KOPT-K1 (cell line): Measurements from ENCODE around the gene CPLX3.
A peak's percentile ranks its signal among the peaks of the same experiment; 100 is the strongest.
"Not testable (repeated sequence)": the region's sequence is repeated elsewhere in the genome, so short reads cannot be mapped to it uniquely, and the experiment has no call there.

Experiments used
- H3K27ac ChIP-seq: fragments of 200-600 bp; sonication (generic); 2 replicates; pipeline ENCODE4 v1.5.1; 2016; ENCODE audit warnings: antibody characterized with exemption, mild to moderate bottlenecking, low read depth, low read length; ENCODE audit not compliant: poor library complexity, severe bottlenecking
- H3K36me3 ChIP-seq: fragments of 200-600 bp; sonication (generic); 2 replicates; pipeline ENCODE4 v1.5.1; 2017; ENCODE audit warnings: antibody characterized with exemption, mild to moderate bottlenecking, low read length, moderate library complexity; ENCODE audit not compliant: insufficient read depth
- H3K9me3 ChIP-seq: fragments of 200-600 bp; sonication (generic); 2 replicates; pipeline ENCODE4 v1.5.1; 2017; ENCODE audit warnings: antibody characterized with exemption, low read length, mild to moderate bottlenecking; ENCODE audit not compliant: insufficient read depth, poor library complexity, severe bottlenecking

Gene CPLX3

DNA sequence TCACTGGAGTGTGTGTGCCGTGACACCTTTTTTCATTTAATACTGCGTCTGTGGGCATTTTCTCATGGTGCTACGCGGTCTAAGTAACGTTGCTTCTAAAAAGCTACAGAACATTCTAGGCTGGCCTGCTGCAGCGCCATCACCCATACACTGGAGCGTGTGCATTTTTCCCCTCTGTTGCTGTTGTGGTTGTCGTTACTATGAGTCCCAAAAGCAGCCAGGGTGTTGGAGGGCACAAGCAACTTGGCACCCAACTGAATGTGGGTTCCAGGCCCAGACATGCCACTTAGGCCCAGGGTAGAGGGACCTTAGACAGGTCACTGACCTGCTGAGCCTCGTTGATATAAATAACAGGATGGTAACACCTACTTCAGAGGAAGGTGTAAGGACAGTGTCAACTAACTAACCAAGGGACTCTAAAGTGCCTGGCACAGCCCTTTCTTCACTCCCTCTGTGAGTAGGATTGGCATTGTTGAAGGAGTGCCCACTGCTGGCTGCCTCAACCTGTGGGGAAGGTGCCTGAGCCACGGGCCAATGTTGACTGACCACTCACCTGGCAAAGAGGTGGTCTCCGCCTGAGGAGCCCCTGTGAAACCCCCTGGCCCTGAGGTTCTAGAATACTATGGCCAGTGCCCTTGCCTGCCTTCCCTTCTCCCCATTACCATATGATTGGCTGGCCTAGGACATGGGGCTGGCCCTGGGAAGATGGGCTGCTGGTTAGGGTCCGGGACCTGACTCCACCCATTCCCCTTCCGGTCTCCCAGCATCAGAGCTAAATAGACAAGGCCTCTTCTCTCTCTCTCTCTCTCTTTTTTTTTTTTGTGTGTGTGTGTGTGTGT is 41.0 kb upstream of the CPLX3 start:
- H3K36me3 ChIP-seq, result peaks cover 16% of the 10 kb centered on the region
- peak overlapping the region; percentile 98 for H3K27ac ChIP-seq
- no peaks in the 10 kb centered on the region for H3K9me3 ChIP-seq

DNA sequence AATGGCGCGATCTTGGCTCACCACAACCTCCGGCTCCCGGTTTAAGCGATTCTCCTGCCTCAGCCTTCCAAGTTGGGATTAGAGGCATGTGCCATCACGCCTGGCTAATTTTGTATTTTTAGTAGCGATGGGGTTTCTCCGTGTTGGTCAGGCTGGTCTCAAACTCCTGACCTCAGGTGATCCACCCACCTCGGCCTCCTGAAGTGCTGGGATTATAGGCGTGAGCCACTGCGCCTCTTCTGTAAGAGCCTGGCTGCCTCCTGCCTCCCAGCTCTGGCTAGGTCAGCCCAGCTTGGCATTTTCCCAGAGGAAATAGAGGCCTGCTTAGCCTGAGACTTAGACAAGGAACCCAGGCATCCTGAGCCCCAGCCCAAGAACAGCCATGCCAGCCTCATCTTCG is 40.3 kb upstream of the CPLX3 start:
- not testable (repeated sequence) for H3K9me3 ChIP-seq
- peak overlapping the region; percentile 98 for H3K27ac ChIP-seq
- peaks cover 21% of the 10 kb centered on the region for H3K36me3 ChIP-seq

DNA sequence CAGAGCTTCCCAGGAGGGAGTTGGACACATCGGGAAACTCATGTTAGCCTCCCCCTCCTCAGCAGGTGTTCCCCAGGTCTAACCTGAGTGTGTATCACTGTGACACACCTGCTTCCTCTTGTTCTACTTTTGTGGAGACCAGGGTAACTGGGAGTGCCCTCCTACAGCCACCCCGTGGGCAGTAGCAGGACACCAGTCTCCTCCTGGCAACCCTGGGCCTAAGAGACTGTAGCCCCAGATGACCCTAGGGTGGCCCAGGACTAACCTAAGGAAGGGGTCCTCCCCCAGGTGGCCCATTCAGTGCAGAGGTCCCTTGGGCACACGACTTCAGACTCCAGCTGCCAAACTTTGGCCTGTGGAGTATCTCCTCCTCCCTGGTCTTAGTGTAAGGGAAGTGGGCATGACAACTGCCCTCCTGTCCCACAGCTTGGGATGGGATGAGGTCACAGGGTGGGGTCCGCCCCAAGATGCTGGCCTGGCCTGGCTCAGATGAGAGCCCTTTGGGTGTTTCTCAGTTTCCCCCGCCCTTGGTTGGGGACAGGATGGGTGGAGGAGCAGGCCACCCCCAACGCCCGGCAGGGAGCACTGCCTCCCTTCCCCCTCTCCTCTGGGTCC is 39.8 kb upstream of the CPLX3 start:
- H3K27ac ChIP-seq, result peak overlapping the region; percentile 98
- H3K36me3 ChIP-seq, result peaks cover 27% of the 10 kb centered on the region
- H3K9me3 ChIP-seq, result no peaks in the 10 kb centered on the region

DNA sequence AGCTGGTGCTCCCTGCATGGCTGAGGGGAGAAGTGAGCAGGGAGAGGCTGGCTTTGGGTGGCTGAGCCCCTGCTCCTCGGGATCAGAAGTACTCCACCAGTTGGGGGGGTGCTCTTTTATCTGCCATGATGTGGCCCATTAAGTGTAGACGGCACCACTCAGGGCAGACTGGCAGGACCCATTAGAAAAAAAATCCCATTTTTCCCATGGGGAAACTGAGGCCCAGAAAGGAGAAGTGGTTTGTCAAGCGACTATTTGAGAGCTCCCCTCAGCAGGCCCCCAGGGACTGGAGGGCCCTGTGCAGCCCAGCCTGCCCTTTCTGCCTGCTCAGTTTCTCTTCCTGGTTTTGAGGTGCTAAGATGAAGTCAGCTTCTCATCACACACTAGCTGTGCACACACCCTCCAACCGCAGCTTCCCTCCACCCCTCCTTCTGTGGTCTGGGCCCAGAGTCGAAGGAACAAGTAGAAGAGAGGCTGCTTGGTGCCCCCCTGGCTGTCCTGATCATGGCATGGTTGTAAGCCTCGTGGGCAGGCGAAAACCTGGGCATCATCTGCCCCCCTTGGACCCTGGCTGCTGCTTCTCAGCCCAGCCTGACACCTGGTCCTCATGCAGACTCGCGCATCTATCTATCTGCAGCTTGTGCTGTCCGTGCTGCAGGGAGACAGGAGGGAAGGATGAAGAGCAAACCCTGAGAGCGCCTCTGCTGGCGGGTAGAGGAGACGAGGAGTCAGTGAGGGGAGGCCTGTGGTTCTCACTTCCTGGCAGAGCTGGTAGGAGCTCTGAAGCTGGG is 39.0 kb upstream of the CPLX3 start:
- Histone ChIP-seq H3K36me3 (peaks cover 34% of the 10 kb centered on the region), H3K27ac (peak overlapping the region; percentile 98), H3K9me3 (no peaks in the 10 kb centered on the region)

DNA sequence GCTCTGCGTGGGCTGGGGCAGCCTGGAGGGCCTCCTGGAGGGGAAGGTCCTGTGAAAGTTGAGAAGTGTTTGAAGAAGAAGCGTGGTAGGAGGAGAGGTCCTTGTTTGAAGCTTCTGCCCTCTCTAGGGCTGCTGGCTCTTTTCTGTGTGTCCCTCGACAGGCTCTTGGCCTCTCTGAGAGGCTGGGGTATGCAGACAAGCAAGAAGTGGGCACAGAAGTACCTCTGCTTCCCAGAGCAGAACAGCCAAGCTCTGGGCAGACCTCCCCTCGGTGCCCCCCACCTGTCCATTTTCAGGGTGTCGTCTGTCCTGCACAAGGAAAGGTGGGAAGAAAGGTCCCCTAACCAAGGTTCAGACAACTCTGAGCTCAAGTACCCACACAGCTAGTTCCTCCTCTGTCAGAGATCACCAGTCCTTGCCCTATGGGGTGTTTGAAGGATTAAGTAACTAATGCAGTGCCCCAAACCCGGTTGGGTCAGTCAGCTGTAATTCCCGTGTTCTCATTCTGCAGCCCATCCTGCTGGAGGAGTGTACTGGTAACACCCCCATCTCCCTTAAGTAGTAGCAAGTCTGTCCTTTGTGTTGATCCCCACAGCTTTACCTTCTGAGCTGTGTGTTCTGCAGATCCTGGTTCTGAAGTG is 38.3 kb upstream of the CPLX3 start:
- H3K9me3 ChIP-seq, result no peaks in the 10 kb centered on the region
- peaks cover 40% of the 10 kb centered on the region for H3K36me3 ChIP-seq
- H3K27ac ChIP-seq, result peak overlapping the region; percentile 98

DNA sequence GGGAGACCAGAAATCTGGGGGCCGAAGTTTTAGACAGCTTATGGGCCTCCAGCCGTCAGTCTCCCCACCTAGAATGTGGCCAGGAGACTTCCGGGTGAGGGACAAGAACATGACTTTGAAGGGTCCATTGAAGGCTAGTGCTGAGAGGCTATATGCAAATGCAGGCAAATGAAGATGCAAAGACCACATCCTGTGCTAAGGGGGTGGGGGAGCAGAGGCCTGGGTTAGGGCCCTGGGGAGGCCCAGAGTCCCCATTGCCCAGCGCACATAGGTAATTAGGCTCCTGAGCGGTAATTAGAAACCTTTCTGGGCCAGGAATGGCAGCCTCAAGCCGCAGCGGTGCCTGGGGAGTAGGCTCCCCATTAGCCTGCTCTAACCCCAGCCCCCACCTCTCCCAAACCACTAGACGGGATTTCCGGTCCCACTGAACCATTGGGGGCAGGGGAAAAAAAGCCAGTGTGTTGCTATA is 37.7 kb upstream of the CPLX3 start:
- Histone ChIP-seq H3K9me3 (no peaks in the 10 kb centered on the region), H3K36me3 (peaks cover 40% of the 10 kb centered on the region), H3K27ac (peak overlapping the region; percentile 98)

DNA sequence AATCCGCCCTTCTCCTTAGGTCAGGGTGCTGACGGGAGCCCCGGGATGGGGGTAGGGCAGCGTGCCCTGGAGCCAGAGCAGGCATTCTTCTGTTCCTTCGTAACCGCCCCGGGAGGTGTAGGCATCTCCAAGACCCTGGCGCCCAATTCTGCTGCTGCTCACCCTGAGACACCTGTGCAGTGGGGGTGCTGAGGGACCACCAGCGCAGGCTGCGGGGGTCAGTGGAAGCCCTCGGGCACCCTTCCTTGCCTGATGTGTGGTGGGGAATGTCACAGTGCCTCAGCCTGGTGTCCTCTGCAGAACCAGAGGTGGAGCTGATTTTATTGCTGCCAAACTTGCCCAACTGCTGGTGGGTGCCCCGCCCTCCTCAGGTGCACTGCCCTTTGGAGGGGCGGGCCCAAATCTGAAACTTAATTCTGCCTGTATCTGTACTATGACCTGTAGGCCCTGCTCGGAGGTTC is 37.2 kb upstream of the CPLX3 start:
- H3K9me3 ChIP-seq, result no peaks in the 10 kb centered on the region
- H3K36me3 ChIP-seq, result peaks cover 40% of the 10 kb centered on the region
- peak overlapping the region; percentile 98 for H3K27ac ChIP-seq

DNA sequence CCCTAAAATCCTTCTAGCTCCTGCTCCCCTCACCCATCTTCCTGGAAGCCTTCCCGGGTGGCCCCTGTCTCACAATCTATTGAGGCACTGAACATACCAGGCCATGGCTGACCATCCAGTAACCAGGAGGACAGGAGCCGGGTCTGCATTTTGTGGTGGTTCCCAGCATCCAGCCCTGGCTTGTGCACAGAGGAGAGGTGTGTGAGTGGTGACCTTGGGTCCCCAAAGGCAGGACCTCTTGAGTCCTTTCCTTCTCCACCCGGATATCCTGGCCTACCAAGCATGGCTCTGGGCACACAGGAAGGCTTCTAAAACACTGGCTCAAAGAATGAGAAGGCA is 36.7 kb upstream of the CPLX3 start:
- H3K36me3 ChIP-seq, result peaks cover 43% of the 10 kb centered on the region
- no peaks in the 10 kb centered on the region for H3K9me3 ChIP-seq
- H3K27ac ChIP-seq, result peak overlapping the region; percentile 98

DNA sequence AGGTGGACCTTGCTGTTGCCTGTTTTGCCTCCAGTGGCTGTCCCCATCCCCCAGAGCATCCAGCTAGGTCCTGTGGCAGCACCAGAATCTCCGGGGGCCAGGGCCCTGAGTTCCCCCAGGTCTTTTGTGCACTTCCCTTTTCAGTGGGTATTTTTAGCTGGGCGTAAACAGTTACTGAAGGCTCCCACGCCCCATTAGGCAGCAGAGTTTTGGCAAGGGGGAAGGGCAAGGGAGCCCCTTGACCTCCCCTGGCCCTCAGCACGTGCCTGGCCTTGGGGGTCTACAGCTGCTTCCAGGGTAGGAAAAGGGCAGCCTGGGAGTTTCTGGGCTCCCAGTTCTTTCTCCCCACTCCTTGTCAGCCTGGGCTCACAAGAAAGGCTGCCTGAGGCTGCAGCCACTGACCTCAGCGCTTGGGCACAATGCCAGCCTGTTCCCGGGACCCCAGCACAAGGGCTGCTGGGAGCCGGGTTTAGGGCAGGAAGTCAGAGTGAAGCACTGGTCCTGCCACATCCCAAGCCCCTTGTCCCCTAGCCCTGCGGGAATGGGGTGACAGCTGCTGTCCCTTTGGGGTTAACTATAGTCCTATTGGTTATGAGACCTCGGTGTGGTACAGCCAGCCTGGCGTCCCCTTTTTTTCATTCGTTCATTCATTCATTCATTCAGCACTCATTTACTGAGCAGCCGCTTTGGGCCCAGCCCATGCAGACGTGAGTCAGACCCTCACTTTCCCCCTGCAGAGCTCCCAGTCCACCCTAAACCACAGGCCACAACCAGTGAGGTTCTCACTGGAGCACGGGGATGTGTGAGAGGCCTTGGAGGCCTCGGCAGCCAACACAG is 36.1 kb upstream of the CPLX3 start:
- H3K9me3 ChIP-seq, result no peaks in the 10 kb centered on the region
- peaks cover 49% of the 10 kb centered on the region for H3K36me3 ChIP-seq
- H3K27ac ChIP-seq, result peak overlapping the region; percentile 98

DNA sequence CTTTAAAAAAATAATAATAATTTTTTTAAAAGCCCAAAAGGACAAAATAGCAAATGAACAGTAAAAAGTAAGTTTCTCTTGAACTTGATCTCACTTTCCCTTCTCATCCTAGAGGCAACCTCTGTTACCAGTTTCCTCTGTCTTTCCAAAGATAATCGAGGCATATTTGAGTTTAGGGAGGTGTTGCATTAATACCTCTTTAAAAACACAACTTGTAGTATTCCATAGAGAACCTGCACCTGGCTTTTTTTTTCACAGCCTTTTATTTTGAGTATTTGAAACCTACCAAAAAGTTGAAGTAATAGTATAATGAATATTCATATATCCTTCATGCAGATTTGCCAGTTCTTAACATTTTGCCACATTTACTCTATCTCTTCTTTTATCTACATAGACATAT is 35.4 kb upstream of the CPLX3 start:
- Histone ChIP-seq H3K36me3 (peaks cover 55% of the 10 kb centered on the region), H3K27ac (peak overlapping the region; percentile 98), H3K9me3 (no peaks in the 10 kb centered on the region)

DNA sequence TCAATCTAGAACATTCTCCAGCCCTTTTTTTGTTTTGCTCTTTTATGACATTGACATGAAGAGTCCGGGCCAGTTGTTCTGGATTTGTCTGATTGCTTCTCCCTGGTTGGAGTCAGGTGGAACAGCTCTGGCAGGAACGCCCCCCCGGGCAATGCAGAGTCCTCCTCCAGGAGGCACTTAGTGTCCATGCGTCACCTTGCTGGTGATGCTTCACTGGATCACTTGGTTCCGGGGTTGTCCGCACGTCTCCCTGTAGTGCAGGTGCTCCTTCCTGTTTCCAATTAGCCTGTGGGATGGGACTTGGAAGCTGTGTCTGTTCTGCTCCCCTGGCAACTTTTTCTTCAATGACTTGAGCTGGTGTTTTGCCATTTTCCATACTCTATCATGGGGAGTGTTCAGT is 34.8 kb upstream of the CPLX3 start:
- peaks cover 55% of the 10 kb centered on the region for H3K36me3 ChIP-seq
- H3K27ac ChIP-seq, result no peak overlapping the region
- H3K9me3 ChIP-seq, result no peaks in the 10 kb centered on the region

DNA sequence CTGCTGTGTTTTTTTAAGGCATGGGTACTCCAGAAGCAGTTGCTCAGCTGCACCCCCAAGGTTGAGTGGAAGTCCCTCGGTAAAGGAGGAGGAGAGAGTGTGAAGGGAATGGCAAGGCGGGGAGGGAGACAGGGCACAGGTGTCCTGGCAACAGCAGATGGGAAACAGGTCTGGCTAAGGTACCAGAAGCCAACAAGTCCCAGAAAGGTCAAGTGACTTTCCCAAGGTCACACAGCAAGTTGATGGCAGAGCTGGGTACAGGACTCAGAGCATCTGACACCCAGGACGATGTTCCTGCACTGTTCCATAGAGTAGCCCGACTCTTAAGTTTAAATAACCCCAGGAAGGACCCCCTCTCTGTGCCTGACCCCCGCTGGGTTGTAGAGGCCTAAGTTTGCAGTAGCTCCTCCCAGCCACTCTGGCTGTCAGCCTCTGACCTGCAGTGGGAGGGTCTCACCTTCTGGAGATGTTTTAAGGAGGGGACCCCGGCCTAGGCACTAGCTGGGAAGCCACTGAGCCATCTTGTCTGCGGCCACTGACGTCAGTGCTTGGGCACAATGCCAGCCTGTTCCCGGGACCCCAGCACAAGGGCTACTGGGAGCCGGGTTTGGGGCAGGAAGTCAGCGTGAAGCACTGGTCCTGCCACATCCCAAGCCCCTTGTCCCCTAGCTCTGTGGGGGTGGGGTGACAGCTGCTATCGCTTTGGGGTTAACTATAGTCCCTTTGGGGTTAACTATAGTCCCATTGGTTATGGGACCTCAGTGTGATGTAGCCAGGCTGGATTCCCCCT is 34.0 kb upstream of the CPLX3 start:
- Histone ChIP-seq H3K36me3 (peaks cover 55% of the 10 kb centered on the region), H3K27ac (peak overlapping the region; percentile 5), H3K9me3 (no peaks in the 10 kb centered on the region)

DNA sequence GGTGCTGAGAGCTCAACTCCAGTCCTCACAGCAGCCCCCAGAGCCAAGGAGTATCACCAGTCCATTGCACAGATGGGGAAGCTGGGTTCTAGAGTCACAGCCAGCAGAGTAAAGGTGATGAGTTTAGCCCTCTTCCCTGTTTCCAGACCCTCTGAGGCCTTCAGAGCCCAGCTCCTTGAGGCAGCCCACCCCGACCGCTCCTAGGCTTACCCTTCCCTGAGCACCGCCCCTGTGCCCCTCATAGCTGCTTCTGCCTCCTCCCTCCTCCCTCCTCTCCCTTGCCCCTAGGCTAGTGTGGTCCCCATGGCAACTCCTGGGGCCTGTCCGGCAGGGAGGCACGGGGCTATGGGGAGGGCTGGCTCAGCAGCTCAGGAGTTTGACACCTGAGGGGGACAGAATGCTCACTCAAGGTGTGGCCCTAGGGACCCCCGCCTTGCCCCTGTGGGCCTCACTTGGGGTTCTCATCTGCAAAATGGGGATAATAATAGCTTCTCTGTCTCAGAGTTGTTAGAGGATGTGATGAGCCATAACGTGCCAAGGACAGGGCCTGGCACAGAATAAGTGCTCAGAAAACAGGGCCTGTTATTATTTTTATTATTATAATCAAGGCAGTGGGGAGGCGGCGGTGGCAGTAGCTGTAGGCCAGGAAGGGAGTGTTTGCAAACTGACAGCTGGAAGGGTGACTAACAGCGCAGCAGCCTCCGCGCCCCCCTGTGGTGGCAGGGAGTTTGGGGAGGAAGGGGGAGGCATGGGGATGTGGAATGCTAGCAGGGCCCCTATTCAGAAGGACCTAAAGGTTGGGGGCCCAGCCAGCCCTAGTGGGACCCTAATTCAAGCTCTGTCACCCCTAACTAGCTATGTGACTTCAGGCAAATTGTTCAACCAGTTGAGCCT is 33.0 kb upstream of the CPLX3 start:
- Histone ChIP-seq H3K27ac (peak overlapping the region; percentile 5), H3K36me3 (peaks cover 64% of the 10 kb centered on the region), H3K9me3 (no peaks in the 10 kb centered on the region)
